ENCODE results near the gene SEPTIN11.

Gene SEPTIN11

DNA sequence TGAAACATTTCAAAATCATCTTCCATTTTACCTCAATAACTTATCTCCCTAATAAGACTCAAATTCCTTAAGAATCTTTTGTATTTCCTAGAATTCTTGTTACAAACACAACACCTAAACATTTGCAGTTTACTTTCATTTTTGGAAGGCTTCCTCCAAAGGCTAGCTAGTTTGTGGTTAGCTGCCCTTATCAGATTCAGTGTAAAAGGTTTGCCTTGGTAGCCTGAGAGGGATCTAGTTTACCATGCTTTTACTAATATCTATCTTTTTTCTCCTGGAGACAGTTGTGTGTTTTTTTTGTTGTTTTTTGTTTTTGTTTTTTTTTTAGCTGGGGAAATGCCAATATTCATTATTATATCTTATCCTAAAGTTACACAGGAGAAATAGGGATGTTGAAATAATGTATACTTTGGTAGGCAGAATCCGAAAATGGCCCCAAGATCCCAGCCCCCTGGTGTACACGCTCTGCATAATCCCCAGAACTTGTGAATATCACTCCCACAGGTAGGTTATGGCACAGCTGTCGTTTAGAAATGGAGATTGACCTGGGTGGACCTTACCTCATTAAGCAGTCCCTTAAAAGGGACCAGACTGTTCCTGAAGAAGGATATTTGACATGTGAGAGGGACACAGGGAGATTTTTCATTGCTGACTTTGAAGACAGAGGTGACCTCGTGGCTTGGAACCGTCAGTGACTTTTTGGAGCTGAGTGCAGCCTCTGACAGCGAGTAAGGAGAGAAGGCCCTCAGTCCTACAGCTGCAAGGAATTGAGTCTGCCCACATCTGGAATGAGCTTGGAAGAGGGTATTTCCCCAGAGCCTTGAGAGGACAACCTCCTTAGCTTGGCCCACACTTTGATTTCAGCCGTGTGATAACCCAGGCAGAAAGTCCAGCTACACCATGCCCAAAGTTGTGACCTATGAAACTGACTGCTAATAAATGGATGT, 33.4 kb downstream of the SEPTIN11 start:
- DNase-seq = no peak

DNA sequence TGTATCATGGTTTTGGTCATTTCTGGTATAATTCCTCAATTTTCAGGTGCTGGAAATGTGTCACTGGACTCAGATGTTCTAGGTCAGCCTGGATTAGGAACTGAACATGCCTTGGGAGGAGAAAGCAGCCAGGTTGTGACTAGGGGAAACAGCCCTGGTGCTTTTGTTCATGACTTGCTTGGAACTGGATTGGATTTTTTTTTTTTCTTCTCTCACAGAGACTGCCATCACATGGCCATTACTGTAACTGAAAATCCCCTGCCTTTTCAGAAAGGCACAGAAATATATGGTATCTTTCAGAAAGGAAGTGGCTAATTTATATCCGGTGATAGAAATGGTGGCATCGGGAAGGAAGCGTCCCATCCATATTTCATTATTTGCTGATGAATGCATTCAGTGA, 34.6 kb downstream of the SEPTIN11 start:
- DNase-seq = no peak

GRCh38 chr4:76984788-76985211, 35.2 kb downstream of the SEPTIN11 start:
- no peak for DNase-seq

DNA sequence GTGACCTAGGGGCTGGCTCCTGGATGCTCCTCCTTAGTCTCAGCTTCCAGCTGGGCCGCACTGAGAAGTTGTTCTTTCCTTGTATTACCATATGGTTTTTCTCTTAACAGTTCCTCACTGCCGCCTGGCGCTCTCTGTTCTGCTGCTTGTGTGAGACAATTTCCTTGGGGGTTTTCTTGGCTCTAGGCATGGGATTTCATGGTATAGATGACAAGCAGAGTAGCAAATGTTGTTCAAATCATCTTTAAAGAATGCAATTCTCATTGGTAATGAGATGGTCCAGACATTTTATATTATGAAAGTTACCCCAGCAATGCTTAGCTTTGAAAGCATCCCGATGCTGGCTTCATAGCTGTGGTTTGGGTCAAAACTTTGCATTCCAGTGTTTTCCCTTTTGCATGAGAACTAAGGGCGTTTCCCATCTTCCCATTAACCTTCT, 37.6 kb downstream of the SEPTIN11 start:
- no peak for DNase-seq

DNA sequence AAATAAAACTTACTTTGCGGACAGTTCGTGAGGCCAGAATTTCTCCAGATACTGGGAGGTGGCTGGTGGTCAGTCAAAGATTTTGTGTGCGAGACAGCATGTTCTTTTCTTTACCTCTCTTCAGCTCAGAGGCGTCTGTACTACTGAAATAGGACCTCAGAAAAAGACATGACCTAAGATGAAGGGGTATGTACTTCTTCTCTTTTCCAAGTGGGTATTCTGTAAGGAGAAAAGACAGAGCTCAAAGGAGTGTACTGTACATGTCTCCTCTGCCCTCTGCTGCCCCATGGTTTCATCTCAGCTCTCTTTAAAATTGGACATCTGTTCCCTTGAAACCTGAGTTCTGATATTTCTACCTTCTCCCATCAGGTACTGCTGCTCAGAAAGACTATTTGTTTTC, 38.1 kb downstream of the SEPTIN11 start:
- DNase-seq = no peak

DNA sequence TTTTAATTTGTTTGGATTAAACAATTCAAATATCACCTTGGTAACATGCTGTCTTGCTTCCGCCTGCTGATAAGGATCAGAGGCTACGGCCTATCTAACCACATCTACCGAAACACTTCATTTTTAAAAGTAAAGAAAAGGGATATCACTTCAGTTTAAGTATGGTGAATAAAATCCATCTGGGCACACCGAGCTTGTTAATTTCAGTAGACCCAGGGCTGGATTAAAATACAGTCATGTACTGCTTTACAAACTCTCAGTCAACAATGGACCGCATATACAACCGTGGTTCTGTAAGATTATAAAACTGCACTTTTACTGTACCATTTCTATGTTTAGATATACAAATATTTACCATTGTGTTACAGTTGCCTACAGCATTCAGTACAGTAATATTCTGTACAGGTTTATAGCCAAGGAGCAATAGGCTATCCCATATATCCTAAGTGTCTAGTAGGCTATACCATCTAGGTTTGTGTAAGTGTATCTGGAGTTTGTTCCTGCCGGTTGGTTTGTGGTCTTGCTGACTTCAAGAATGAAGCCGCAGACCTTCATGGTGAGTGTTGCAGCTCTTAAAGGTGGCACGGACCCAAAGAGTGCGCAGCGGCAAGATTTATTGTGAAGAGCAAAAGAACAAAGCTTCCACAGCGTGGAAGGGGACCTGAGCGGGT, 40.0 kb downstream of the SEPTIN11 start:
- no peak for DNase-seq

DNA sequence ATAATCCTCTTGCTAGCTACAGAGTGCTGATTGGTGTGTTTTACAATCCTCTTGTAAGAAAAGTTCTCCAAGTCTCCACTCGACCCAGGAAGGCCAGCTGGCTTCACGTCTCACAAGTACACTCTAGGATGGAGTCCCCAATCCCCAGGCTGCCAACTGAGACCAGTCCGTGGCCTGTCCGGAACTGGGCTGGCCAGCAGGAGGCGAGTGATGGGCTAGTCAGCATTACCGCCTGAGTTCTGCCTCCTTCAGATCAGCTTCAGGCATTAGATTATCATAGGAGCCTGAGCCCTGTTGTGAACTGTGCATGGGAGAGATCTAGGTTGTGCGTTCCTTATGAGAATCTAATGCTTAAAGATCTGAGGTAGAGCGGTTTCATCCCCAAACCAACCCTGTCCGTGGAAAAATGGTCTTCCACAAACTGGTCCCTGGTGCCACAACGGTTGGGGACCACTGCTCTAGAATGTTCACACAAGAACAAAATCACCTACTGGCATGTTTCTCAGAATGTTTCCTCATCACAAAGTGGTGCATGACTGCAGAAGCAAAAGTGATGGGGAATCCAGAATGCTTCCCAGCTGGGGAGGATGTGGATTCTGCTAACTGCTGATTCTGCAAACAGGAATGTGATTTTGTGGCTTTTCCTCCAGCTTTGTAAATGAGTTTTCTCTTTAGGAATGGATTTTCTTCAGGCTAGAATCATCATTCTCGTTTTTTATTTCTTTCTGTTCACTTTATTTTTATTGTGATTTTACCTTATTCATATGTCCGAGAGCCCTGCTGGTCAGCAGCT, 40.9 kb downstream of the SEPTIN11 start:
- DNase-seq = no peak

DNA sequence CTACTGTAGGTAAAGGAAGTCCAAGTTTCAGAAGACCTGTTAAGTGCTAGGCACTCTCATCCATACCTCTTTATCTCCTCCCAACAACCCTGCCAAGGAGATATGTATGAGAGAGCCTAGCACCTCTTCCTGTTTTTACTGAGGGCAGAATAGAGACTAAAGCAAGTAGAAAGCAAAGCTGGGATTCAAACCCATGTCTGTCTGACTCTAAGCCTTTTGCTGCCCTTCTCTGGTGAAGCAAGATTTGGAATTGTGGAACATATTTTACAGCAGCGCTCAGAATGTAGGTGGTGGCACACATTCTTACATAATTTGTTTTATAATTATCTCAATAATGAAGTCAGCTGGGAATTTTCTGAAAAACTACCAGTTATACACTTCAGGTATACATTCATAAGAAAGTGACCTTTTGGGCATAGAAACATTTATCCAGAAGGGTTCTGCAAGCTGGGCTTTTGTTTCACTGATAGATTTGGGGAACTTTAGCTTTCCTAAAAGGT, 41.7 kb downstream of the SEPTIN11 start:
- no peak for DNase-seq

DNA sequence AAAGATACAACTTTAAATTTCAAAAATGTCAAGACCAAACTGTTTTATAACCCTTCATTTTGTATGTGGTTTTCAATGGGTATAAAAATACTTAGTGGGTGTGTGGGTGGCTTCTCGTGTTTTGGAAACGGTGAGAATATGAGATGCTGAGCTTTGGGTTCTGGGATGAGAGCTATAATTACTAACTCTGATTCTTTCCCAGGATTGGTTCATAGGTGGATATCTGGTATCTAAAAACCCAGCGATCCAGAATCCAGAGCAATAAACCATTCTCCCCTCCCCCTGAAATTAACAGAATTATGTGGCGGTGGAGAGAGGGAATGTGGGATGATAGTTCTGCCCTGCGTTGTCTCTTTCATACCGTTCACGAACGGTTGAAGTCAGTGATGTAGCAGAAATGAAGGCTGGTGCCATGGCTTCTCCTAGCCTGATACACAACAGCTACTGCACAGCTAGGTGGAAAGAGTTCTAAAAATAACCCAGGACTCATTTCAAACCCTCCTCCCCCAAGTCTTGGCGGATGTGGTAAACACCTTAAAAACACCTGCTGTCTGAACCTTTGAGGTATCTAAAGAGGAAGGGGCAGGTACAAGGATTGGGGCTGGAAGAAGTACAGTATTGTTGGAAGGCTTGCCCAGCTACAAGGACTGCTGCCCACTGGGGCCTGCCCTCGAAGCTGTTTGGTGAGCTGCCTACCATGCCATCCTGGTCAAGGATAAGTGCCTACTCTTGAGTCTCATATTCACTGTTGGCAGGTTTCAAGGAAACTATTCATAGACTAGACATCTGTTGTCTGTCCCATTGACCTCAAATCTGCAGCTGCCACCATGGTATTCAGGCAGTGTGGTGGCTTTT, 44.5 kb downstream of the SEPTIN11 start:
- DNase-seq = no peak

DNA sequence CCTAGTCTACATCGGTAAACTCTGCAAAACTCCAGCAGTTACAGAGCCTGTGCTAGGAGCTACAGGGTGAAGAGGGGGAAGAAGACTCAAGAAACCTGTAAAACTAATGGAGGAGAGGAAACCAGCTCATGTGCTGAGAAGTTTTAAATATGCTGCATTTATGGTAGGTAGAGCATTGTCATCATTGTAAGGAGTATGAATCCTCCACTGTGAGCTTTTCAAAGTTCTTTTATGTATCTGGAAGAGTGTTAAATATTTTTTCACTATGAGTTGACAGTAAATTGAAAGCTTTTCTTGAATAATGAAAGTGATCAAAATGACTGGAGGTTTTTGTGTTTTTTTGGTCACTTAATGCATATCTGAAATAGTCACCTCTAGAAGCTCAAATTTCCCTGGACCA, 46.2 kb downstream of the SEPTIN11 start:
- no peak for DNase-seq

DNA sequence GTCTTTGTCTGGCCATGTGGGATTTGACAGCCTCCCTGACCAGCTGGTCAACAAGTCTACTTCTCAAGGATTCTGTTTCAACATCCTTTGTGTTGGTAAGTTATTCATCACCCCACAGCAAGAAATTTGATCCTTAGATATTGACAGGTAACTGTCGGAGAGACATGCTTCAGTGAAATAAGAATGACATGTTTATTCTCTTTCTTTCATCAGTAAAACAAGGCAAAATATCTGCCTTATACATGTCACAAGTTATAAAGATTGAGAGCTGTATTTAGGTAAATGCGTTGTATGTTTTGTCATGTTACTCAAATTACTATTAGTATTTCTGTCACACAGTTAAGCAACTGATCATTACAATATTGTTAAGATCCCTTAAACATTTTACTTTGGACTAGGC, 46.9 kb downstream of the SEPTIN11 start:
- DNase-seq = no peak

- no peak for DNase-seq
Observed at GRCh38 chr4:76997077-76997476, 47.5 kb downstream of the SEPTIN11 start.

- no peak for DNase-seq
Observed at GRCh38 chr4:76997532-76997931, 48.0 kb downstream of the SEPTIN11 start.

DNA sequence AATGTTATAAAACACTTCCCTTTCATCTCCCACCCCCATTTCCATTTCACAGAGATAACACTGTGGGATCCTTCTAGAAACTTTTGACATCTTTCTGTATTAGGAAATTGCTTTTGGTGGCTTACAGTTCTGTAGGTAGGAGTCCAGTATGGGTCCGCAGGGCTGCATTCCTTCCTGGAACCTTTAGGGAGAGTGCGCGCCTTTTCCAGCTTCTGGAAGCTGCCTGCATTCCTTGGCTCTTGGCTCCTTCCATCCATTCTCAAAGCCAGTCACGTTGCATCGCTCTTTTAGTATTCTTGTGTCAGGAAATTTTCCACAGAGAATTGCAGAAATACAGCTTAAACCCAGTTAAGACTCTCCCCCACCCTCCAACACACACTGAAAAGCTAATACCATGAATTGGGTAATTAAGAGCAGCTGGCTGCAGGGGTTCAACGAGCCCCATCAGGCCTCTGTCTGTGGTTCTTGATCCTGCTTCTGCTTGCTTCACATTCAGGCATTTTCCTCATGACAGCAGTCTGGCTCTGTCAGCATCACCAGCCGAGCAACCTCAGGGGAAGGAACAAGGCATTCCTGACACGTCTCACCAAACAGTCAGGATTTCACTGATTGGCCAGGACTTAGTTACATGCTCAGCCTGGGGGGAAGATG, 48.8 kb downstream of the SEPTIN11 start:
- no peak for DNase-seq
